ENCODE data around the gene SPG21. TPM values are rescaled to one million over a fixed set of nuclear protein-coding genes. Genes with fewer than 3 reads are reported as not detected.

Gene SPG21
- total RNA-seq, 3 donors from 2014 or later (not counting 1 experiment from before 2014, with no cell fraction given) = 39.6 to 52.3 (median 40.4) TPM

- peaks cover 5 to 7% of the 10 kb centered on the region in 2 donors for H3K4me1 Mint-ChIP-seq
- TF ChIP-seq CTCF (IDR thresholded peaks at IDR 0.05) = no peak
- intact Hi-C loops (cut with micrococcal nuclease) = no loop called here
- H3K36me3 Mint-ChIP-seq = no peaks in the 10 kb centered on the region
- DNase-seq (no peak), ATAC-seq (no peak)
- Histone ChIP-seq H3K4me1 (ENCODE audit: control insufficient read depth, insufficient read depth, low read length) (no peaks in the 10 kb centered on the region), H3K27me3 (ENCODE audit: control insufficient read depth, insufficient read depth, low read length) (no peaks in the 10 kb centered on the region), H3K4me3 (ENCODE audit: low read length) (no peak overlapping the region), H3K36me3 (ENCODE audit: control insufficient read depth, insufficient read depth, low read length) (no peaks in the 10 kb centered on the region), H3K27ac (ENCODE audit: low read length) (no peak overlapping the region), H3K9me3 (ENCODE audit: control insufficient read depth, insufficient read depth, low read length) (no peaks in the 10 kb centered on the region)
- H3K27ac Mint-ChIP-seq = no peak overlapping the region
- no peaks in the 10 kb centered on the region for H3K27me3 Mint-ChIP-seq (ENCODE audit: low read depth in 2 of 2)
- no peaks in the 10 kb centered on the region for H3K9me3 Mint-ChIP-seq
- no peak overlapping the region for H3K4me3 Mint-ChIP-seq
- WGBS (ENCODE audit: insufficient coverage) = 97% methylated on average over 9 of the region's 9 CpGs
Measured at GRCh38 chr15:64948916-64949315, 40.8 kb downstream of the SPG21 start.

GRCh38 chr15:64947211-64947610 is 42.5 kb downstream of the SPG21 start:
- ATAC-seq = no peak
- Histone ChIP-seq H3K9me3 (ENCODE audit: control insufficient read depth, insufficient read depth, low read length) (no peaks in the 10 kb centered on the region), H3K4me3 (ENCODE audit: low read length) (no peak overlapping the region), H3K27ac (ENCODE audit: low read length) (no peak overlapping the region), H3K27me3 (ENCODE audit: control insufficient read depth, insufficient read depth, low read length) (no peaks in the 10 kb centered on the region), H3K4me1 (ENCODE audit: control insufficient read depth, insufficient read depth, low read length) (no peaks in the 10 kb centered on the region), H3K36me3 (ENCODE audit: control insufficient read depth, insufficient read depth, low read length) (no peaks in the 10 kb centered on the region)
- Mint-ChIP-seq H3K9me3 (no peaks in the 10 kb centered on the region), H3K4me3 (no peak overlapping the region), H3K27ac (no peak overlapping the region), H3K4me1 (peaks cover 5 to 7% of the 10 kb centered on the region in 2 donors), H3K36me3 (no peaks in the 10 kb centered on the region), H3K27me3 (ENCODE audit: low read depth in 2 of 2) (no peaks in the 10 kb centered on the region)
- no peak for DNase-seq
- intact Hi-C loops (cut with micrococcal nuclease) = no loop called here
- WGBS (ENCODE audit: insufficient coverage) = 96% methylated on average over 10 of the region's 10 CpGs
- no peak for TF ChIP-seq CTCF (IDR thresholded peaks at IDR 0.05)

GRCh38 chr15:64944961-64945360 is 44.8 kb downstream of the SPG21 start:
- H3K4me3 Mint-ChIP-seq = no peak overlapping the region
- no peak overlapping the region for H3K27ac ChIP-seq (ENCODE audit: low read length)
- TF ChIP-seq CTCF (IDR thresholded peaks at IDR 0.05) = no peak
- no peak overlapping the region for H3K27ac Mint-ChIP-seq
- H3K4me3 ChIP-seq (ENCODE audit: low read length) = no peak overlapping the region
- no peaks in the 10 kb centered on the region for H3K36me3 ChIP-seq (ENCODE audit: control insufficient read depth, insufficient read depth, low read length)
- H3K9me3 ChIP-seq (ENCODE audit: control insufficient read depth, insufficient read depth, low read length) = no peaks in the 10 kb centered on the region
- intact Hi-C loops (cut with micrococcal nuclease) = no loop called here
- no peaks in the 10 kb centered on the region for H3K4me1 Mint-ChIP-seq
- 97% methylated on average over 3 of the region's 4 CpGs for WGBS (ENCODE audit: insufficient coverage)
- no peaks in the 10 kb centered on the region for H3K36me3 Mint-ChIP-seq
- H3K4me1 ChIP-seq (ENCODE audit: control insufficient read depth, insufficient read depth, low read length) = no peaks in the 10 kb centered on the region
- H3K27me3 ChIP-seq (ENCODE audit: control insufficient read depth, insufficient read depth, low read length) = no peaks in the 10 kb centered on the region
- ATAC-seq (no peak), DNase-seq (no peak)
- H3K9me3 Mint-ChIP-seq = no peaks in the 10 kb centered on the region
- no peaks in the 10 kb centered on the region for H3K27me3 Mint-ChIP-seq (ENCODE audit: low read depth in 2 of 2)

GRCh38 chr15:64943512-64944225 is 46.0 kb downstream of the SPG21 start:
- no peaks in the 10 kb centered on the region for H3K4me1 Mint-ChIP-seq
- H3K4me3 ChIP-seq (ENCODE audit: low read length) = no peak overlapping the region
- ATAC-seq = no peak
- H3K9me3 Mint-ChIP-seq = no peaks in the 10 kb centered on the region
- H3K27me3 Mint-ChIP-seq (ENCODE audit: low read depth in 2 of 2) = no peaks in the 10 kb centered on the region
- intact Hi-C loops (cut with micrococcal nuclease) = no loop called here
- H3K4me3 Mint-ChIP-seq = no peak overlapping the region
- H3K27ac Mint-ChIP-seq = no peak overlapping the region
- no peak overlapping the region for H3K27ac ChIP-seq (ENCODE audit: low read length)
- H3K9me3 ChIP-seq (ENCODE audit: control insufficient read depth, insufficient read depth, low read length) = no peaks in the 10 kb centered on the region
- TF ChIP-seq CTCF (IDR thresholded peaks at IDR 0.05) = no peak
- H3K36me3 ChIP-seq (ENCODE audit: control insufficient read depth, insufficient read depth, low read length) = no peaks in the 10 kb centered on the region
- no peaks in the 10 kb centered on the region for H3K4me1 ChIP-seq (ENCODE audit: control insufficient read depth, insufficient read depth, low read length)
- WGBS (ENCODE audit: insufficient coverage) = 92% methylated on average over 5 of the region's 6 CpGs
- no peaks in the 10 kb centered on the region for H3K36me3 Mint-ChIP-seq
- no peaks in the 10 kb centered on the region for H3K27me3 ChIP-seq (ENCODE audit: control insufficient read depth, insufficient read depth, low read length)
- no peak for DNase-seq

All from natural killer cell (primary cell).